Right hindlimb (tissue), 1 donor: ENCODE results near the gene PLXNA1.

Experiments
- DNase-seq: peaks from one replicate; pipeline ENCODE4 v3.0.0-alpha.2; 2018

Gene PLXNA1

DNA sequence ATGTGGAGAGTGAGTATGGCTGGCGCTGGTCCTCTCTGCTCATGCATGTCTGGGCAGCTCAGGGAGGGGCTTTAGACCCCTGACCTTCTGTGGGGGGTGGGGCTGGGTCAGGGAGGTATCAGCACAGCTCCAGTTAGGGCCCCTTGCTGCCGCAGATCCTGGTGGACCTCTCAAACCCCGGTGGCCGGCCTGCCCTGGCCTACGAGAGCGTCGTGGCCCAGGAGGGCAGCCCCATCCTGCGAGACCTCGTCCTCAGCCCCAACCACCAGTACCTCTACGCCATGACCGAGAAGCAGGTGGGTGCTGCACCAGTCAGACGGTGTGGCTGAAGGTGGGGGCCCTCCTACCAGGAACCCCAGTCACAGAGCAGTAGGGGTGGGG is 20.2 kb downstream of the PLXNA1 start:
- DNase-seq = no peak

DNA sequence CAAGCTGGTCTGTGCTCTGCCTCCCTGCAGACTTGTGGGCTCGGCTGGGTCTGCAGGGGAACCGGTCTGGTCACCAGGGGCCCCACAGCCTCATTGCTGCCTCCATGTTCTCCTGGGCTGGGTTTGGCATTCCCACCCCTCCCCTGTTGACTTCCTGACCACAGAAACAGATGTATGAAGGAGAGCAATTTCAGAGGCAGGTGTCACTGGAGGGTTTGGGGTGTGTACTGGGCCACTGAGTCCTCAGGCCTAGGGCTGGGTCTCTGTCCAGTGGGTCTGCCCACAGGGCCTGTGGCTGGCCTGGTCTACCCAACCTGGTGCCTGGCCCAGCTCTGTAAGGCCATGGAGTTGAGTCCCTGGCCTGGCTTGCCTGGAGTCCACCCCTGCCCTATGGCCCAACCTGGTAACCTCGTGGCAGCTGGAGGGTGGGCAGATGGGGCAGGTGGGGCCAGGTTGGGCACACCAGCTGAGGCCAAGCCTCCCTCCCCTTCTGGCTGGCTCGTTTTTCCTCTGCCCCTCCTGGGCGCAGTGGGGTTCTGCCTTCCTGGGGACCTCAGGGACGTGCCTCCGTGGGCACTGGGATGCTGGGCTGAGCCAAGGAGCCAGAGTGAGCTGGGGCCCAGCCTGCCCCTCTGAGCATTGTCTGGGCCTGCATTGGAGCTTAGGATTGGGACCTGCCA is 20.8 kb downstream of the PLXNA1 start:
- no peak for DNase-seq

DNA sequence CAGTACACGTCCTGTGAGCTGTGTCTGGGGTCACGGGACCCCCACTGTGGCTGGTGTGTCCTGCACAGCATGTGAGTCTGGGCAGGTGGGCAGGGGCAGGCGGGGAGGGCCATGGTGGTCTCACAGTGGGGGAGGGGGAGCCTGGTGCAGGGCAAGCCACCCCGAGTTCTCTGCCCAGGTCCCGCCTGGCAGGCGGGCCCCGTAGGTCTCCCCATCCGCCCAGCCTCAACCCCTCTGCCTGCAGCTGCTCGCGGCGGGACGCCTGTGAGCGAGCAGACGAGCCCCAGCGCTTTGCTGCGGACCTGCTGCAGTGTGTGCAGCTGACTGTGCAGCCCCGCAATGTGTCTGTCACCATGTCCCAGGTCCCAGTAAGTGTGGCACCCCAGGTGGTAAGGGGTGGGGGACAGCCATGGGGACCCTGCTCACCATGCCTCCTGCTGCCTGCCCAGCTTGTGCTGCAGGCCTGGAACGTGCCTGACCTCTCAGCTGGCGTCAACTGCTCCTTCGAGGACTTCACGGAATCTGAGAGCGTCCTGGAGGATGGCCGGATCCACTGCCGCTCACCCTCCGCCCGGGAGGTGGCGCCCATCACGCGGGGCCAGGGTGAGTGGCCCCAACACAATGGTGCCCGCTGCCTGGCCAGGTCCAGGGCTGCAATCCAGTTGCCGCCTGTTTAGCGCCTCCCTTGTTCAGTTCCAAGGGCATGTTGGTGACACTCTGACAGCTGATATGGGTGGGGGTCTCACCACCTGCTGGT is 21.9 kb downstream of the PLXNA1 start:
- no peak for DNase-seq

DNA sequence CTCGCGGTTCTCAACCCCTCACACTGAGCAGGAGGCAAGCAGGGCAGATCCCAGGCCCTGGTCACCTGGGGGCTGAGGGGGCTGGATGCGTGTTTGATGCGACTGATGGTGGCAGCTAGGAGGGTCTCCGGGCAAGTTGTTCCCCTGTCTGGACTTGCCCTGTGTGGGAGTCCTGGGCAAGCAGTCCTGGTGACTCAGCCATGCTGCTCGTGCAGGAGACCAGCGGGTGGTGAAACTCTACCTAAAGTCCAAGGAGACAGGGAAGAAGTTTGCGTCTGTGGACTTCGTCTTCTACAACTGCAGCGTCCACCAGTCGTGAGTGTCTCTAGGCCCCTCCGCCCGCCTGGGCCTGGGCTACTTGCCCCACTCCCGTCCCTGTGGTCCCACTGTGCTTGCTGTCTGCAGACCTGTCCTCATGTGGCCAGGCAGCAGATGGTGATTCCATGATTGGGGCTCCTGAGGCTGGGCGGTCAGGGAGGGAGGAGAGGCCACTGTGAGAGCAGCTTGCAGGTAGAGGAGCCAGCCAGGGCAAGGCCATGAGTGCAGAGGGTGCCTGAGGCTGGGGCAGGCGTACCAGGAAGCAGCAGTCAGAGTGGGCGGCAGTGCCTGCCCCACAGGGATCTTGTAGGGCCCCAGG is 23.1 kb downstream of the PLXNA1 start:
- no peak for DNase-seq

DNA sequence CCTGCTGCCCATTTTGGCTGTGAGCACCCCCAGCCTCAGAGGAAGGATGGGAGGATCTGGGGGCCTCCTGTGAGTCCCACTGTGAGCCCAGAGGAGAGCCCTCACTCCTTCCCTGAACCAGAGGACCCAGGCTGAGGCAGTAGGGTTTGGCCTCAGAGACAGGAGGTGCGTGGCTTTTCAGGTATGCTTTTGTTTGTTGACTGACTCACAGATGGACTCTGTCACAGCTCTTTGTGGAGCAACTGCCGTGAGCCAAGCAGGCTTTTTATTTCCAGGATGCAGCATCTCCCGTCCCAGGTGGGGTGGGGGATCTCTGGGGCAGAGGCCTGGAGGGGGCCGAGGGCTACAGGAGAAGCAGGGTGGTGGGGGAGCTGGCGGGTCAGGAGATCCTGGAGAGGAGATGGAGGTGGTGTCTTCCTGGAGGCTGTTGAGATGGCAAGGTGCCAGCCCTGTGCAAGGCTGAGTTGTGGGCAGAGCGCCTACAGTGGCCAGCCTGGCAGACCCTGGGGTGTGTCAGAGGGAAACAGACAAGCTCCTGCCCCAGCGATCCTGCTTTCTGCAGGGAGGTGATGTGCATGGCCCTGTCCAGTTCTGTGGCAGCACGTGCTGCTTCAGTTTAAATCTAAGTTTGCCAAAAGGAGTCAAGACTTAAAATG is 24.0 kb downstream of the PLXNA1 start:
- no peak for DNase-seq

DNA sequence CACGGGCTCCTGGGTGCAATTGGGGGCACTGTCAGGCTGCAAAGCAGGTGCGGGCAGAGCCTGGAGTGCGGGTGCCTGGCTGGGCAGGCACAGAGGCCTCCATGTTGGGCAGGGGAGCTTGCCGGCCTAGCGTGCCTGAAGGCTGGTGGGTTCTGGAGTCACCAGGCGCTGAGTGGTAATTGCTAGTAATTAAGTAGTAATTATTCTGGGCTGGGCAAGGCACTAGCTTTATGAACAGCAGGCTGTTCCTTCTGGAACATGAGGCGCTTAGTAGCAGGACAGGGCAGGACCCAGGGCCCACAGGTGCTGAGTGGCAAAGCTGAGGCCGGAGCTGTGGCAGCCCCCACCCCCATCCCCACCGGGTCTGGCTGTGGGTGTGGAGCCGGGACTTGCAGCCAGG is 25.3 kb downstream of the PLXNA1 start:
- DNase-seq = no peak

DNA sequence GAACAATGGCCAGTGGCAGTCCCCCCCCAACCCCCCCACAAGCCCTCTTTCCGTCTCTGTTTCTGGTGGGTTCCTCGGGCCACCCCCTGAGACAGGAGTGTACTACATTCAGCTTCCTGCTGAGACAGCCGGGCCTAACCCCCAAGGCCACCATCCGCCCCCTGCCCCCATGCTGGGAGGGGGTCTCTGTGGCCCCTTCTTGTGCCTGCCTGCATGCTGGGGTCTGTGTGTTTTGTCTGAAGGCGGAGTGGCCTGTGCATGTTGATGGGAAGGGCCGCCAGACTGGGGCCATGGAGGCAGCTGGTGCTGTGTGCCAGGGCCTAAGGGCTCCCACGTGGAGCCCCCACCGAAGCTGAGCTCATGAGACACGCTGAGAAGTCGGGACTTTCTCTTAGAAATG is 26.6 kb downstream of the PLXNA1 start:
- DNase-seq = no peak

DNA sequence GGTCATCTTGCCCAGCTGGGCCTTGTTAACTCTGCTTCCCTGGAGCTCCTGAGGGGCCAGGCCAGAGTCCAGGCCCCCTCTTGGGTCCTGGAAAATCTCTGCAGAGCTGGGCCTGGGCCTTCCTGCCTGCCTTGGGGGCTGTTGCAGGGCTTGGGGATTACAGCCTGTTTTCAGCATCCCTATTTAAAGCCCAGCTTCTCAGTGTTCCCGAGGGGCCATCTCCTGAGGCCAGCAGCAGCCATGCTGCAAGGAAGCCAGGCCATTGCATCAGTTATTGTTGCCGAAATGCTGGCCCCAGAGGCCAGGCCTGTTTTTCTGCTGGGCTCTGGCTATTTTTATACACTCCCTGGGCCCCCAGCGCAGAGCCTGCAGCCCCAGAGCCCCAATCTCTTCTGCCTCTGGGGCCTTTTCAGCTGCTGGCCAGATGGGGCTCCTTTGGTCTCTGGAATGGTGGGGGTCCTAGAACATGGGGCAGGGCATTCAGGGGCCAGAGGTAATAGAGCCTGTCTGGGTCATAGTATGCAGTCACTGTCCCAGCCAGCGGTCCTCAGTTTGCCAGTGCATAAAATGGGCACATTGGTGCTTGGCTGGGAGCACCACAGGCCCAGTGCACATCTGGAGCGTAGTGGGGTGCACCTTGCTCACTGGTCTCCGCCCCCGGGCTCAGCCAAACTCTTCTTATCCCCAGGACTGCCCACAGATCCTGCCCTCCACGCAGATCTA is 28.5 kb downstream of the PLXNA1 start:
- DNase-seq = no peak

DNA sequence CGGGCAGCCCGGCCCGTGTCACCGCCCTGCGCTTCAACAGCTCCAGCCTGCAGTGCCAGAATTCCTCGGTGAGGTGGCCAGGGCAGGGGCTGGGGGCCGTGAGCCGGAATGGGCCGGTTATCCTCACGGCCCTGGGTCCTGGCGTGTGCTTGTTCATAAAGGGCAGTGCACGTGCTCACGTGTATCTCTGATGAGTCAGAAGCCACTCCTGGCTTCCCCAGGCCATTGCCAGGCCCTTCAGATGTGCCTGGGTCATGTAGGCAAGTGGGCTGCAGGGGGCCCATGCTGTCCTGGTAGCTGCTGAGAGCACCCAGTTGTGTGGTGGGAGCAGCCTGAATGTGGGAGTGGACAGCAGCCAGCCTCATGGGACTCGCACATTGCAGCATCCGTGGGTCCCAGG is 29.2 kb downstream of the PLXNA1 start:
- DNase-seq = no peak

DNA sequence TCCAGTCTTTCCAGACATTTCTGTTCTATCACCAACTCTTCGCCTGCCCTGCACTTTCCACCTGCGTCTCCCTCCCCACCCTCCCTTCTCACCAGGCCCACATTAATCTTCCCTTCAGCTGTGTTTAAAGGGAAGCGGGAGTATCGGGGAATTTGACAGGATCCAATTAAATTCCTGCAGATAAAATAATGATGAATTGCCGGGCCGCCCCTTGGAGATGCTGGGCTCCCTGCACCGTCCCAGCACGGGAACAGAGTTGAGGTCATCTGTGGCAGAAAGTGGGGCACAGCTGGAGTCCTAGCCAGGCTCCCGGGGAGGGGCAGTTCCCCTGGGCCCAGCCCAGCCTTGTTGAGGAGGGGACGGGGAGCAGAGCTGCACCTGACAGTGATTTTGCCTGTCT is 30.3 kb downstream of the PLXNA1 start:
- DNase-seq = no peak

DNA sequence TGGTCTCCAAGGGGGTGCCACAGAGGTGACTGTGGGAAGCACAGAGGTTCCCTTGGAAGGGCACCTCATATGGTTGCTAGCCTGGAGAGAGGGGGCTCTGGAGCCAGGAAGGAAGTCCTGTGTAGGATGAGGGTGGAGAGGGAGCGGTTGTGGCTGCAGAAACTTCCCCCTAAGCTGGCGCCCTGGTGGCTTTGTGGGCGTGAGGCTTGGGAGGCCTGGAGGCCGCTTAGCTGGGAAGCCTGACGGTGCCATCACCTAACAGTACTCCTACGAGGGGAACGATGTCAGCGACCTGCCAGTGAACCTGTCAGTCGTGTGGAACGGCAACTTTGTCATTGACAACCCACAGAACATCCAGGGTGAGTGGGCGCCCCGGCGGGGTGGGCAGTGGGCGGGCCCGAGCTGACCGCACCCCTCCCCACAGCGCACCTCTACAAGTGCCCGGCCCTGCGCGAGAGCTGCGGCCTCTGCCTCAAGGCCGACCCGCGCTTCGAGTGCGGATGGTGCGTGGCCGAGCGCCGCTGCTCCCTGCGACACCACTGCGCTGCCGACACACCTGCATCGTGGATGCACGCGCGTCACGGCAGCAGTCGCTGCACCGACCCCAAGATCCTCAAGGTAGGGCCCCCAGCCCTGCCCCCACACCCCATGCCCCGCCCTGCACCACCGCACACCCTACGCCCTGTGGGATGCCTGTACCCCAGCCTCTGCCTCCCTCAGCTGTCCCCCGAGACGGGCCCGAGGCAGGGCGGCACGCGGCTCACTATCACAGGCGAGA is 31.0 kb downstream of the PLXNA1 start:
- DNase-seq = no peak

DNA sequence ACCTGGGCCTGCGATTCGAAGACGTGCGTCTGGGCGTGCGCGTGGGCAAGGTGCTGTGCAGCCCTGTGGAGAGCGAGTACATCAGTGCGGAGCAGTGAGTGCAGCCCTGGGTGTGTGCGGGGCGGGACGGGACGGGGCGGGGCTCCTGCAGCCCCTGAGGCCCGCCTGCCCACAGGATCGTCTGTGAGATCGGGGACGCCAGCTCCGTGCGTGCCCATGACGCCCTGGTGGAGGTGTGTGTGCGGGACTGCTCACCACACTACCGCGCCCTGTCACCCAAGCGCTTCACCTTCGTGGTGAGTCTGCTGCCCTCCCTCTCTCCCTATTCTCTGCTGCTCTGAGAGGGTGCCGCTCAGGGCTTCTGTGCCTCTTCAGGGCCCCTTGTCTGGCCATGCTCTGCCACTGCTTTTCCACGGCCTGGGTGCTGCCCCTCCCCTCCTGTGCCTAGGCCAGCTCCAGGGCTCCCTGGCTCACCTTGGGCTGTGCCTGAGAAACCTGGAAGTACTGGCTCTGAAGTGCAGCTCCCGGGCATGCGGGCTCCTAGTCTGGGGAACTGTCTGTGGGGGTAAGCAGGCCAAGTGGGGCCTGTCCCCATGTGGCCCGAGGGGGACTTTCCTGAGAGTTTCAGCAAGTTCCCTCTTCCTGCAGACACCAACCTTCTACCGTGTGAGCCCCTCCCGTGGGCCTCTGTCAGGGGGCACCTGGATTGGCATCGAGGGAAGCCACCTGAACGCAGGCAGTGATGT is 31.8 kb downstream of the PLXNA1 start:
- DNase-seq = no peak

DNA sequence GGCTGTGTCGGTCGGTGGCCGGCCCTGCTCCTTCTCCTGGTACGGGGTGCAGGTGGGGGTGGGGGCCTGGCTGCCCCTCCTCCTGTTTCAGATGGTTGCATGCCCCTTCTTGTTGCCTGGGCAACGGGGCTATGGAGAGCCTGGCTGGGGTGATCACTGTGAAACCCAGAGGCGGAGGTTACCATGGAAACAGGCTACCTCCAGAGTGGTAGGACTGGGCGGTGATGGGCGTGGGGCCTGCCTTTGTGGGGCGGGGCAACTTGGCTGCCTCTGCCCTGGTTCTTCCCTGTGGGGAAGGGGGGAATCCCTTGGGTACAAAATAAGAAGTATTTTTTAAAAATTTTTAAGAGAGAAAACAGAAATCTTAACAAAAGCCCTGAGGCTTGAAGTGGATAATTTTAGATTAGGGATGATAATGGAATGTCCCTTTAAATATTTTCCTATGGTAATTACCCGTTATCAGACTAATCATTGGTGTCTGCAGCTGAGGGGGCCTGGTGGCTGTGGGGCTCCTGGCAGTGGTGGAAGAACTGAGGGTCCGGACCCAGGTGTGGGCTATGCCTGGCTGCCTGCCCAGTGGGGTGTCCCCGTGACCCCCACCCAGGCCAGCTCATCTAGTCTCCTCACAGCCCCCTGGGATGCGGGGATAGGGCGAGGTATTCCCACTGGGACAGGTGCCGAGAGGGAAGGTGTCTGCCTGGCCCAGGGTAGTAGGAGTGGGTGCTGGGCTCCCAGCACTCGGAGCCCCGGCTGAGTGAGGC is 32.5 kb downstream of the PLXNA1 start:
- no peak for DNase-seq

DNA sequence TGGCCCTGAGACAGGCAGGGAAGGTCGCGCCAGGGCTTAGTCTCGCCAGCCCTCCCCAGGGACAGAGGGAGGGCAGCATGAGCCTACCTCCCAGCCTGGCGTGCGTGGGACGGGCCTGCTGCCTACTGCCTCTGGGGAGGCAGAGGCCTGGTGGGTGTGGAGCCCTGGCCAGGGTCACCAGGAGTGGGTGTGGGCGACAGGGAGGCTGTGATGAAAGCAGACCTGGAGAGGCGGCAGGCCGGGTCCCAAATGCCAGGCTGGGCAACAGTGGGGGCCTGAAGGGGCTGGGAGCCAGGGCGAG is 33.1 kb downstream of the PLXNA1 start:
- DNase-seq = no peak

DNA sequence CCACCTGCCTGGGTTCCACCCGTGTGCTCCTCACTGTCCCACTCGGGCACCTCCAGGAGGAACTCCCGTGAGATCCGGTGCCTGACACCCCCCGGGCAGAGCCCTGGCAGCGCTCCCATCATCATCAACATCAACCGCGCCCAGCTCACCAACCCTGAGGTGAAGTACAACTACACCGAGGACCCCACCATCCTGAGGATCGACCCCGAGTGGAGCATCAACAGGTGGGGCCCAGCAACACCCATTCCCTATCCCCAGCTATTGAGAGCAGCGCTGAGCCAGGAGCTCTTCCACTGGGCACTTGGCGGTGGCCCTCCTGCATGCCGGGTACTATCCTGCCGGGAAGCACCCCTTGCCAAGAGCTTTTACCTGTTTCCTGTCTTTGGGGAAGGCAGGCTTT is 33.5 kb downstream of the PLXNA1 start:
- no peak for DNase-seq

DNA sequence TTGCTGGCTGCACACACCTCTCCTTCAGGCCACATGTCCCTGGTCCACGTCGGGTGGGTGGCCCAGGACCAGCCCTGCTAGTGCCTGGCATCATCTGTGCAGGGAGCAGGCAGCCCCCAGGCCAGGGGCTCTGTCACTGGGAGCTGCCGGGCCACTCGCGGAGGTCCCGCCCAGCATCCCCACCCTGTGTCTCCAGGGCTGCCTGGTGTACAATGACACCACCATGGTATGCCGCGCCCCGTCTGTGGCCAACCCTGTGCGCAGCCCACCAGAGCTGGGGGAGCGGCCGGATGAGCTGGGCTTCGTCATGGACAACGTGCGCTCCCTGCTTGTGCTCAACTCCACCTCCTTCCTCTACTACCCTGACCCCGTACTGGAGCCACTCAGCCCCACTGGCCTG is 34.3 kb downstream of the PLXNA1 start:
- no peak for DNase-seq

DNA sequence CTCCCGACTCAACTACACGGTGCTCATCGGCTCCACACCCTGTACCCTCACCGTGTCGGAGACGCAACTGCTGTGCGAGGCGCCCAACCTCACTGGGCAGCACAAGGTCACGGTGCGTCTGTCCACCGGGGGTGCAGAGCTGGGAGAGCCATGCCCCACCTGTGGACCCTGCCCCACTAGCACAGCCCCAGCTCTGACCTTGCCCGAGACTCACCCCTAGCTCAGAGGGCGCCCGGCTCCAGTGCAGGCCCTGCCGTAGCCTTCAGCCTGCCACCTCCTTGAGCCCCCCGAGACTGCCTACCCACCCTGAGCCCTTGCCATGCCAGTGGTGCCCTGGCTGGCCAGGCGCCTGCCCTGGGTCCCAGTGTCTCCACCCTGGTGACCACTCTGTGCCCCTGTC is 34.9 kb downstream of the PLXNA1 start:
- DNase-seq = no peak

DNA sequence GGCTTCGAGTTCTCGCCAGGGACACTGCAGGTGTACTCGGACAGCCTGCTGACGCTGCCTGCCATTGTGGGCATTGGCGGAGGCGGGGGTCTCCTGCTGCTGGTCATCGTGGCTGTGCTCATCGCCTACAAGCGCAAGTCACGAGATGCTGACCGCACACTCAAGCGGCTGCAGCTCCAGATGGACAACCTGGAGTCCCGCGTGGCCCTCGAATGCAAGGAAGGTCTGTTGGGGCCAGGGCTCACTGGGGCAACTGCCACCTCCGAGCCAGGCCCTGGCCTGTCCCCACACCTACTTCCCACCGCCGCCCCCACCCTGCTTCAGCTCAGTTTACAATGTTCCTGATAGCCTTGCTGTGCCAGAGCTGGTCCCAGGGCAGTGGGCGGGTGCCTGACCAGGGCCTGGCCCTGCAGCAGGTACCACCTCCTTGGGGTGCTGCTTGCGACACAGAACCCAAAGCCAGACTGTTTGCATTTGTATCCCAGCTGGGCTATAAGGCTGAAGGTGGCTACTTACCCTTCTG is 35.5 kb downstream of the PLXNA1 start:
- DNase-seq = no peak

DNA sequence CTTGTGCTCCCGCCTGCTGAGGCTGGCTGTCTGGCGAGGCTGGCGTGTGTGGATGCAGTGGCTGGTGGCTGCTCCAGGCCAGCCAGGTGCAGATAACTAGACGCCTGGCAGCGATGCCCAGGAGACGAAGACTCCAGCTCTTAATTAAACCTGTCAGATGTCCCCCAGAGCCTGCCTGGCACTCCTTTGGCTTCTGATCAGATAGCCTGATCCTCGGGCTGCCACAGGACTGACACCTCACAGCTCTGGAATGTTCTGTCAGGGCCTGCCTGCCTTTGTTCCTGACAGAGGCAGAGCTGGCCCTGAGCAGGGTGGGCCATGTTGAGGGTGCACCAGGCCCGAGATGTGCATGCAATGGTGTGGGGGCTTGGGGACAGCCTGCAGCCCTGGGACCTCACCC is 36.5 kb downstream of the PLXNA1 start:
- no peak for DNase-seq

DNA sequence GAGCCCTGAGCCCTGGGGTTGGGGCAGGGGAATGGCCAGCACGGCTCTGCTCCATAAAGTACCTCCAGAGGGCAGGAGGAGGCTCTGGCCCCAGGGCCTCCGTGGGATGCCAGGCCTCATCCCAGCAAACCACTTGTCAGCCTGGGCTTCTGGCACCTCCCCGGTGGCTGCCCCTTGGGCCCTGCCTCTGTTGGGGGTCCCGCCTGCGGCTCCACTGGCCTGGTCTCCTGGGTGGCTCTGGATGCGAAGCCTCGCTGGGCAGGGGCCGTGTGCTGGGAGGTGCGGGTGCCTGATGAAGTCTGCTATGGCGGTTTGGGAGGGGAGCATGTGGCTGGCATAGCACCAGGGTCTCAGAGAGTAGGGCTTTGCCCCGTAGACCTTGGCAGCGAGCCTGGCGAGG is 37.6 kb downstream of the PLXNA1 start:
- DNase-seq = no peak

DNA sequence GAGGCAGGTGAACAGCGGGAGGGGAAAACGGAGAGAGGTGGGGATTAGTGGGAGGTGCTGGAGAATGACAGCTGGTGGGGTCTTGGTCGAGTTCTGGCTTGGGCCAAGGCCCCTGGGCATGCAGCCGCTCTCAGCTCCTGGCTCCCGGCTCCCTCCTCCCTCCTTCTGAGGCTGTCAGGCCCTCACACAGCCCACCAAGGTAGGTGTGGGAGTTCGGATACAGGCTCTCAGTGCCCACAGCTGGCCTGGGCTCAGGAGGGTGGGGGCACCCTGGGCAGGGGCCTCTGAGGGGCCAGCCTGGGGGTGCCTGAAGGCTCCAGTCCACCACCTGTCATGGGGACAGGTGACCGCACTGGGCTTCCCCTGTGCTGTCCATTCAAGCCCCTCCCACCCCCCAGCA is 39.9 kb downstream of the PLXNA1 start:
- DNase-seq = no peak
